Fibroblast of mammary gland (primary cell): ENCODE measurements around the gene ATP1A3.
A peak's percentile ranks its signal among the peaks of the same experiment; 100 is the strongest.

ENCODE experiments used
- DNase-seq: peaks from one replicate; pipeline ENCODE4 v3.0.0-alpha.2; 2010; ENCODE audit warnings: low read depth
- H3K4me3 ChIP-seq: 2 replicates; pipeline ENCODE4 v1.5.1; 2011; ENCODE audit warnings: low read depth, mild to moderate bottlenecking, low read length, moderate library complexity; ENCODE audit not compliant: control insufficient read depth
- CTCF ChIP-seq: conservative IDR thresholded peaks from 2 replicates; pipeline ENCODE4 v1.5.1; 2011; ENCODE audit warnings: low read depth, low read length, inconsistent platforms; ENCODE audit not compliant: control insufficient read depth, insufficient read depth

Gene ATP1A3

GRCh38 chr19:41936961-41937360 is 57.1 kb downstream of the ATP1A3 start:
- no peak overlapping the region for H3K4me3 ChIP-seq
- DNase-seq = no peak
- no peak for TF ChIP-seq CTCF

- no peak for TF ChIP-seq CTCF
- H3K4me3 ChIP-seq = no peak overlapping the region
- no peak for DNase-seq
Measured at GRCh38 chr19:41936416-41936850, 57.6 kb downstream of the ATP1A3 start.

GRCh38 chr19:41935760-41936415 is 58.1 kb downstream of the ATP1A3 start:
- no peak overlapping the region for H3K4me3 ChIP-seq
- TF ChIP-seq CTCF = no peak
- DNase-seq = no peak

GRCh38 chr19:41934849-41935374 is 59.1 kb downstream of the ATP1A3 start:
- peak; percentile 56 for DNase-seq

GRCh38 chr19:41933693-41934426 is 60.2 kb downstream of the ATP1A3 start:
- H3K4me3 ChIP-seq = no peak overlapping the region
- TF ChIP-seq CTCF = no peak
- no peak for DNase-seq

More at GRCh38 chr19:41934849-41935374, 59.1 kb downstream of the ATP1A3 start:
- TF ChIP-seq CTCF = peak; percentile 88
- no peak overlapping the region for H3K4me3 ChIP-seq

GRCh38 chr19:41932720-41933332 is 61.2 kb downstream of the ATP1A3 start:
- H3K4me3 ChIP-seq = no peak overlapping the region
- no peak for TF ChIP-seq CTCF
- DNase-seq = no peak
